ENCODE data around the gene CHD3. TPM values are rescaled to one million over a fixed set of nuclear protein-coding genes. Genes with fewer than 3 reads are reported as not detected.
A peak's percentile ranks its signal among the peaks of the same experiment; 100 is the strongest.

CHD3 gene
- total RNA-seq, 1 experiment from 2014 or later = 197 TPM

DNA sequence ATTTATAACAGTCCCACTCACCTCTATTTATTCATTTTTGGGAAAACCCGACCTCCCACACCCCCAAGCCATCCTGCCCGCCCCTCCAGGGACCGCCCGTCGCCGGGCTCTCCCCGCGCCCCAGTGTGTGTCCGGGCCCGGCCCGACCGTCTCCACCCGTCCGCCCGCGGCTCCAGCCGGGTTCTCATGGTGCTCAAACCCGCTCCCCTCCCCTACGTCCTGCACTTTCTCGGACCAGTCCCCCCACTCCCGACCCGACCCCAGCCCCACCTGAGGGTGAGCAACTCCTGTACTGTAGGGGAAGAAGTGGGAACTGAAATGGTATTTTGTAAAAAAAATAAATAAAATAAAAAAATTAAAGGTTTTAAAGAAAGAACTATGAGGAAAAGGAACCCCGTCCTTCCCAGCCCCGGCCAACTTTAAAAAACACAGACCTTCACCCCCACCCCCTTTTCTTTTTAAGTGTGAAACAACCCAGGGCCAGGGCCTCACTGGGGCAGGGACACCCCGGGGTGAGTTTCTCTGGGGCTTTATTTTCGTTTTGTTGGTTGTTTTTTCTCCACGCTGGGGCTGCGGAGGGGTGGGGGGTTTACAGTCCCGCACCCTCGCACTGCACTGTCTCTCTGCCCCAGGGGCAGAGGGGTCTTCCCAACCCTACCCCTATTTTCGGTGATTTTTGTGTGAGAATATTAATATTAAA, 34.4 kb upstream of the CHD3 start:
- ChIA-PET POLR2A (ENCODE audit: unreplicated experiment) (no interaction called here), CTCF (no interaction called here)
- intact Hi-C loops (cut with micrococcal nuclease; ENCODE audit: unreplicated experiment) = loop anchor here (10.0 kb wide), 1 partner anchor 269 kb away; the partner anchor contains the start of gene MPDU1
- H3F3A ChIP-seq (ENCODE audit: insufficient read depth, low read depth) = peaks cover 11% of the 10 kb centered on the region
- TF ChIP-seq, protein P1, sequence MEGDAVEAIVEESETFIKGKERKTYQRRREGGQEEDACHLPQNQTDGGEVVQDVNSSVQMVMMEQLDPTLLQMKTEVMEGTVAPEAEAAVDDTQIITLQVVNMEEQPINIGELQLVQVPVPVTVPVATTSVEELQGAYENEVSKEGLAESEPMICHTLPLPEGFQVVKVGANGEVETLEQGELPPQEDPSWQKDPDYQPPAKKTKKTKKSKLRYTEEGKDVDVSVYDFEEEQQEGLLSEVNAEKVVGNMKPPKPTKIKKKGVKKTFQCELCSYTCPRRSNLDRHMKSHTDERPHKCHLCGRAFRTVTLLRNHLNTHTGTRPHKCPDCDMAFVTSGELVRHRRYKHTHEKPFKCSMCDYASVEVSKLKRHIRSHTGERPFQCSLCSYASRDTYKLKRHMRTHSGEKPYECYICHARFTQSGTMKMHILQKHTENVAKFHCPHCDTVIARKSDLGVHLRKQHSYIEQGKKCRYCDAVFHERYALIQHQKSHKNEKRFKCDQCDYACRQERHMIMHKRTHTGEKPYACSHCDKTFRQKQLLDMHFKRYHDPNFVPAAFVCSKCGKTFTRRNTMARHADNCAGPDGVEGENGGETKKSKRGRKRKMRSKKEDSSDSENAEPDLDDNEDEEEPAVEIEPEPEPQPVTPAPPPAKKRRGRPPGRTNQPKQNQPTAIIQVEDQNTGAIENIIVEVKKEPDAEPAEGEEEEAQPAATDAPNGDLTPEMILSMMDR (conservative IDR thresholded peaks at IDR 0.05) = no peak
- TF ChIP-seq EZH2 (IDR thresholded peaks at IDR 0.05; ENCODE audit: low read depth) = no peak
- H3K4me1 ChIP-seq (replicated peaks; ENCODE audit: insufficient read depth) = peaks cover 12% of the 10 kb centered on the region
- no peak for DNase-seq
- no peak overlapping the region for H2AFZ ChIP-seq
- H4K20me1 ChIP-seq (ENCODE audit: insufficient read depth) = no peaks in the 10 kb centered on the region
- H3K79me2 ChIP-seq (ENCODE audit: low read depth) = peaks cover 11% of the 10 kb centered on the region
- no peaks in the 10 kb centered on the region for H3K27me3 ChIP-seq (ENCODE audit: insufficient read depth, low read depth)
- no peaks in the 10 kb centered on the region for H3K9me2 ChIP-seq (ENCODE audit: insufficient read depth)
- H3K9me3 ChIP-seq (ENCODE audit: insufficient read depth, low read depth) = no peaks in the 10 kb centered on the region
- no peak overlapping the region for H3K4me3 ChIP-seq
- no peak overlapping the region for H3K27ac ChIP-seq
- H3K36me3 ChIP-seq (ENCODE audit: low read depth) = no peaks in the 10 kb centered on the region
- BruUV-seq (replicated peaks) = no TSS peak
- H3K4me2 ChIP-seq = no peak overlapping the region

DNA sequence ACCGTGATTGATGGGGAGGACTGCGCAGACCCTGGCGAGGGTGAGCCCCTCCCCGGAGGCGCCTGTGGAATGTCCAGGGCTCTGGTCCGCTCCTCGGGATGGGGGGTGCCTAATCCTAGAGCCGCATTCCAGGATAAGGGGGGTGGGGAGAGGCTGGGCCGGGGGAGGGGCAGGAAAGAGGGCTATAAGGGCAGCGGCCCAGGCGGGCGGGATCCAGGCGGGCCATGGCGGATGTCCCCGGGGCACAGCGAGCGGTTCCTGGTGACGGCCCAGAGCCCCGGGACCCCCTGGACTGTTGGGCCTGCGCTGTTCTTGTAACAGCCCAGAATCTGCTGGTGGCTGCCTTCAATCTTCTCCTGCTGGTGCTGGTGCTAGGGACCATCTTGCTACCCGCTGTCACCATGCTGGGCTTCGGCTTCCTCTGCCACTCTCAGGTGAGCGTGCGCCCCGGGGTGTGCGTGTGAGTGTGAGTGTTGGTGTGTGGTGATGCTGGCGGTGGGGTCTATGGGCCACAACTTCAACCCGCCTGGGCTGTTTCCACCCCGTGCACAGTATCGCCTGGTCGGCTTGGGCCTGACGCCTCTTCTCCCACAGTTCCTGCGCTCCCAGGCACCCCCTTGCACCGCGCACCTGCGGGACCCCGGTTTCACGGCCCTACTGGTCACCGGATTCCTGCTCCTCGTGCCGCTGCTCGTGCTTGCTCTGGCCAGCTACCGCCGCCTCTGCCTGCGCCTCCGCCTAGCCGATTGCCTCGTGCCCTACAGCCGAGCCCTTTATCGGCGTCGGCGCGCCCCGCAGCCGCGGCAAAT, 33.5 kb upstream of the CHD3 start, which contains the start of gene TMEM88:
TMEM88 (plus strand) TSS at position 216 of the 809 bp plus-strand sequence; CDS start at position 225, 9 bp downstream.
- peak within 1 kb of the TSS; percentile 79; the same call in 1 of the 2 replicates for H3K27ac ChIP-seq
- H2AFZ ChIP-seq = no peak within 1 kb of the TSS
- peaks cover 18% of the 10 kb centered on the region for H3K79me2 ChIP-seq (ENCODE audit: low read depth)
- no peaks in the 10 kb centered on the region for H4K20me1 ChIP-seq (ENCODE audit: insufficient read depth)
- H3K4me1 ChIP-seq (replicated peaks; ENCODE audit: insufficient read depth) = peaks cover 13% of the 10 kb centered on the region
- H3K4me3 ChIP-seq = peak within 1 kb of the TSS; percentile 97
- intact Hi-C loops (cut with micrococcal nuclease; ENCODE audit: unreplicated experiment) = loop anchor here (5.0 to 10.0 kb wide), 2 partner anchors 33 to 270 kb away; partner anchors contain the start of gene MPDU1
- H3K9me2 ChIP-seq (ENCODE audit: insufficient read depth) = no peaks in the 10 kb centered on the region
- no peaks in the 10 kb centered on the region for H3K36me3 ChIP-seq (ENCODE audit: low read depth)
- peaks cover 11% of the 10 kb centered on the region for H3F3A ChIP-seq (ENCODE audit: insufficient read depth, low read depth)
- DNase-seq = no peak
- no TSS peak for BruUV-seq (replicated peaks)
- H3K4me2 ChIP-seq = peak within 1 kb of the TSS; percentile 97
- TF ChIP-seq, protein P1 (conservative IDR thresholded peaks at IDR 0.05) = no peak
- TF ChIP-seq EZH2 (IDR thresholded peaks at IDR 0.05; ENCODE audit: low read depth) = no peak
- no peaks in the 10 kb centered on the region for H3K9me3 ChIP-seq (ENCODE audit: insufficient read depth, low read depth)
- POLR2A ChIA-PET (ENCODE audit: unreplicated experiment) = interaction anchor here (0.5 to 0.7 kb wide), 3 partner anchors 16 to 557 kb away, joined by 4 to 6 read pairs (median 5); no protein-coding TSS in a partner anchor
- no peaks in the 10 kb centered on the region for H3K27me3 ChIP-seq (ENCODE audit: insufficient read depth, low read depth)
- CTCF ChIA-PET = interaction anchor here (0.6 kb wide), 1 partner anchor 185 kb away, joined by 7 read pairs; no protein-coding TSS in a partner anchor

DNA sequence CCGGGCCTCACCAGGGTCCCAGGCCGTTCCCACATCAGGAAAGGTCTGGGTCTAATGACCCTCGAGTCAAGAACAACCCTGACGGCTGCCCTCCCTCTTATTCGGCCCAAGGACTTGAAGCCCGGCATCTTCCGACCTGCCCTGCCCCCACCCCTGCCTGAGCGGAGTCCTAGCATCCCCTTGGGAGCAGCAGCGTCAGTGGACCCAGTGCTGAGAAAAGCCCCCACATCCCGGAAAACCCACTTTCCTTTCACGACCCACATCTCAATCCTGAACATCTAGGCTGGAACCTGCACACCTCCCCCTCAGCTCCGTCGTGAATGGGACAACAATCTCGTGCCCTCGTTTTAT, 33.0 kb upstream of the CHD3 start:
- H3K36me3 ChIP-seq (ENCODE audit: low read depth) = no peaks in the 10 kb centered on the region
- no peak for DNase-seq
- H3F3A ChIP-seq (ENCODE audit: insufficient read depth, low read depth) = peaks cover 11% of the 10 kb centered on the region
- peaks cover 18% of the 10 kb centered on the region for H3K79me2 ChIP-seq (ENCODE audit: low read depth)
- H3K9me2 ChIP-seq (ENCODE audit: insufficient read depth) = no peaks in the 10 kb centered on the region
- CTCF ChIA-PET = interaction anchor here (0.6 to 0.9 kb wide), 2 partner anchors 11 to 186 kb away, joined by 3 to 7 read pairs; no protein-coding TSS in a partner anchor
- no peaks in the 10 kb centered on the region for H3K9me3 ChIP-seq (ENCODE audit: insufficient read depth, low read depth)
- peak overlapping the region; percentile 97 for H3K4me3 ChIP-seq
- peaks cover 13% of the 10 kb centered on the region for H3K4me1 ChIP-seq (replicated peaks; ENCODE audit: insufficient read depth)
- intact Hi-C loops (cut with micrococcal nuclease; ENCODE audit: unreplicated experiment) = loop anchor here (5.0 to 10.0 kb wide), 2 partner anchors 33 to 271 kb away; partner anchors contain the start of gene MPDU1
- H3K27ac ChIP-seq = peak overlapping the region; percentile 79; the same call in 1 of the 2 replicates
- no peaks in the 10 kb centered on the region for H4K20me1 ChIP-seq (ENCODE audit: insufficient read depth)
- H3K4me2 ChIP-seq = peak overlapping the region; percentile 97
- no TSS peak for BruUV-seq (replicated peaks)
- TF ChIP-seq EZH2 (IDR thresholded peaks at IDR 0.05; ENCODE audit: low read depth) = no peak
- TF ChIP-seq, protein P1 (conservative IDR thresholded peaks at IDR 0.05) = no peak
- H3K27me3 ChIP-seq (ENCODE audit: insufficient read depth, low read depth) = no peaks in the 10 kb centered on the region
- POLR2A ChIA-PET (ENCODE audit: unreplicated experiment) = interaction anchor here (0.5 to 0.7 kb wide), 3 partner anchors 15 to 557 kb away, joined by 4 to 6 read pairs (median 5); no protein-coding TSS in a partner anchor
- H2AFZ ChIP-seq = no peak overlapping the region

Data from PC-9 (cell line).